Gastrocnemius medialis (tissue), 4 donors: ENCODE measurements around the gene NOL12.

Source experiments
- POLR2A ChIP-seq, 2 donors: fragments of 450-650 bp; IDR thresholded peaks; one replicate each; pipeline ENCODE4 v1.6.1; 2017; ENCODE audit warnings: antibody characterized with exemption in 2 of 2, mild to moderate bottlenecking in 2 of 2, moderate library complexity in 2 of 2
- TF ChIP-seq, protein P1 (sequence below), 5 experiments: fragments of 450-650 bp in 3 of 5; fragments of 200-600 bp in 2 of 5; sonication (generic) in 2 of 5; IDR thresholded peaks in 4 of 5; conservative IDR thresholded peaks in 1 of 5; 1 replicate in 4 of 5; 2 replicates in 1 of 5; pipeline ENCODE4 v1.5.1; 2016 to 2019; ENCODE audit warnings: antibody characterized with exemption in 5 of 5, mild to moderate bottlenecking in 3 of 5, moderate library complexity in 3 of 5

DNA sequence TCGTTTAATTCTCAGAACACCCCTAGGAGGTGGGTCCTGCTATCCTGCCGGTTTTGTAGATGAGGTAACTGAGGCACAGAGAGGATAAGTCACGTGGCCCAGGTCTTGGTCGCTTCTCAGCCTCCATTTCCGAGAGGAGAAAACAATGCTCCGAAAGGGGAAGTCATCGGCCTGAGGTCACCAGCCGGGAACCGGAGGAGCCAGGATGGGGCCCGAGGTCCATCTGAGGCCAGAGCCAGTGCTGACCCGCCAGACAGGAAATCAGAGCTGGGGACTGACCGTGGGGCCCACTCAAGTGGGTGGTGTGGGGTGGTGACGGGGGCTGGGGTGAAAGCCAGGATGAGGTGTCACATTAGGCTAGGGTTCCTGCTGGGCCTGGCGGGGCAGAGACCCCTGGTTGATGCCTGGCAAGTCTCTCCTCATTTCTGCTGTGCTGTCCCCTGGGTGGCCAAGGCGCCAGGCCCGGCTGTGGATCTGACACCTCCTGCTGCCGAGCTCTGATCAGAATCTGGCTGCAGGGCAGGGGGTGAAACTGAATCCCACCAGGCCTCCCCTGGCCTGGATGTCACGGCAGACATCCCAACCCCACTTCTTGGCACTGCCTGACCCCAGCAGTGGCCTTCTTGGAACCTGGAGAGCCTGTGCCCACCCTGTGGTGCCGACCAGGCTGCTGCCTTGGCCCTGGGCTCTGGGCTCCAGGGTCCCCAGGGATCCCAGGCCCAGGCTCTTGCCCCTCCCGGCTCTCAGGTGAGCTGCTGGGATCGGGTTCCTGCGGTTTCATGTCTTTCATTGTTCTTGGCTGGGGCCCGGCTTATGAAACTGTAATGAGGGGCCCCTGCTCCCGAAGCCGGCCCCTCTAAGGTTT, 22.7 kb downstream of the NOL12 start:
- TF ChIP-seq, protein P1, sequence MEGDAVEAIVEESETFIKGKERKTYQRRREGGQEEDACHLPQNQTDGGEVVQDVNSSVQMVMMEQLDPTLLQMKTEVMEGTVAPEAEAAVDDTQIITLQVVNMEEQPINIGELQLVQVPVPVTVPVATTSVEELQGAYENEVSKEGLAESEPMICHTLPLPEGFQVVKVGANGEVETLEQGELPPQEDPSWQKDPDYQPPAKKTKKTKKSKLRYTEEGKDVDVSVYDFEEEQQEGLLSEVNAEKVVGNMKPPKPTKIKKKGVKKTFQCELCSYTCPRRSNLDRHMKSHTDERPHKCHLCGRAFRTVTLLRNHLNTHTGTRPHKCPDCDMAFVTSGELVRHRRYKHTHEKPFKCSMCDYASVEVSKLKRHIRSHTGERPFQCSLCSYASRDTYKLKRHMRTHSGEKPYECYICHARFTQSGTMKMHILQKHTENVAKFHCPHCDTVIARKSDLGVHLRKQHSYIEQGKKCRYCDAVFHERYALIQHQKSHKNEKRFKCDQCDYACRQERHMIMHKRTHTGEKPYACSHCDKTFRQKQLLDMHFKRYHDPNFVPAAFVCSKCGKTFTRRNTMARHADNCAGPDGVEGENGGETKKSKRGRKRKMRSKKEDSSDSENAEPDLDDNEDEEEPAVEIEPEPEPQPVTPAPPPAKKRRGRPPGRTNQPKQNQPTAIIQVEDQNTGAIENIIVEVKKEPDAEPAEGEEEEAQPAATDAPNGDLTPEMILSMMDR (IDR thresholded peaks at IDR 0.05 in 4 of 5, conservative IDR thresholded peaks at IDR 0.05 in 1 of 5), result no peak
- TF ChIP-seq POLR2A (IDR thresholded peaks at IDR 0.05), result no peak
